Measurements from ENCODE around the gene SLC16A11. TPM values are rescaled to one million over a fixed set of nuclear protein-coding genes. Genes with fewer than 3 reads are reported as not detected.
"Not testable (repeated sequence)": the region's sequence is repeated elsewhere in the genome, so short reads cannot be mapped to it uniquely, and the experiment has no call there.

Gene SLC16A11
- total RNA-seq, 1 experiment from 2014 or later, result not detected

DNA sequence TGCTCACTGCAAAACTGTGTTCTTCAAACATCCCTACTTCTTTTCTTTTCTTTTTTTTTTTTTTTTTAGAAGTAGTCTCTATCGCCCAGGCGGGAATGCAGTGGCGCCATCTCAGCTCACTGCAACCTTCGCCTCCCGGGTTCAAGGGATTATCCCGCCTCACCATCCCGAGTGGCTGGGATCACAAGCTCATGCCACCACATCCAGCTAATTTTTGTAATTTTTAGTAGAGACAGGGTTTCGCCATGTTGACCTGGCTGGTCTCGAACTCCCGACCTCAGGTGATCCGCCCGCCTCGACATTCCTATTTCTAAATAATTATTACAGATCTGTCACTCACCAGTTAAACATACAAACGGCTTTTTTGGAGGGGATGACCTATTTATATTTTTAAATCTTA, 32.5 kb downstream of the SLC16A11 start:
- no peak for DNase-seq (ENCODE audit: low read depth)

DNA sequence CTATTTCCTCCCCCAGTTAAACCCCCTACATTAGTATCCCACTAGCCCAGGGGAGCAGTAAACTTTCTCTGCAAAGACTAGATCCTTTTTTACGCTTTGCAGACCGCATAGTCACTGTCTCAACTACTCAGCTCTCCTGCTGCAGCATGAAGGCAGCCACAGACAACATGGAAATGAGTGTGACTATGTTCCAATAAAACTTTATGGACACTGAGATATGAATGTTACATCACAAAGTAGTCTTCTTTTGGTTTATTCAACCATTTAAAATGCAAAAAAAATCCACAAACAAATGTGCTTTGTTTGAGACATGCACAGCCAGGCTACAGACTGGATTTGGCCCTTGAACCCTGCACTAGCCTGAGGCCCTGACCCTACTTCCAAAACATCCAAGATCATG, 33.4 kb downstream of the SLC16A11 start:
- DNase-seq (ENCODE audit: low read depth), result no peak

DNA sequence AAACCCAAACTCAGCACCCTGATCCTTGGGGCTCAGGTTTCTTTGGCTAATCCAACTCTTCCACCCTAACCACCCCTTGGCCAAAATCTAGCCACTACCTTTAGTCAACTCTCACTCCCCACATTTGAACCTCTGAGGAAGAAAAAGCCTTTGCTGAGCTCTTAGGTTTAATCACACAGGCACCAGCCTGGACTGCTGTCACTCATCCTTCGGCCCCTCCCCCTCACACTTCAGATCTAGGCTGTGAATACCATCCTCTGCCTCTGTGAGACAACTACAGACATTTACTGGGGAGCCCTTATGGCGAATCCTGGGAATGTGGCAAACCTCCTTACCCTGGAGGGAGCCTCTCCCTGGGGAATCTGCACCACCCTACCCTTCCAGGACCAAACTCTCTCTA, 36.7 kb downstream of the SLC16A11 start:
- DNase-seq (ENCODE audit: low read depth), result no peak

DNA sequence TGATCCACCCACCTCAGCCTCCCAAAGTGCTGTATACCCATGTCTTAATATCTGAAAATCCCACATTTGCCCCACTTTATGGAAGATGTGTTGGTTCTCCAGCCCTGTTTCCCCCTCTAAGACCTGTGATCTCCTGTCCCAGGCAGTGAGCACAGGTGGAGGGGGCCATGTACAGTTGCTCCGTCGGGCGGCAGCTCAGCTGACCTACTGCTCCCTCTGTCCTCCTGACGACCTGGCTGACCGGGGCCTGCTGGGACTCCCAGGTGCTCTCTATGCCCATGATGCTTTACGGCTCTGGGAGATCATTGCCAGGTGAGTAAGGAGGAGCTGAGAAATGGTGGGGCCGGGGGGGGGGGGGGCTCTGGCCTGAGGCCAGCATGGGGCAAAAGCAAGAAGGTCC, 38.2 kb downstream of the SLC16A11 start:
- no peak for DNase-seq (ENCODE audit: low read depth)

DNA sequence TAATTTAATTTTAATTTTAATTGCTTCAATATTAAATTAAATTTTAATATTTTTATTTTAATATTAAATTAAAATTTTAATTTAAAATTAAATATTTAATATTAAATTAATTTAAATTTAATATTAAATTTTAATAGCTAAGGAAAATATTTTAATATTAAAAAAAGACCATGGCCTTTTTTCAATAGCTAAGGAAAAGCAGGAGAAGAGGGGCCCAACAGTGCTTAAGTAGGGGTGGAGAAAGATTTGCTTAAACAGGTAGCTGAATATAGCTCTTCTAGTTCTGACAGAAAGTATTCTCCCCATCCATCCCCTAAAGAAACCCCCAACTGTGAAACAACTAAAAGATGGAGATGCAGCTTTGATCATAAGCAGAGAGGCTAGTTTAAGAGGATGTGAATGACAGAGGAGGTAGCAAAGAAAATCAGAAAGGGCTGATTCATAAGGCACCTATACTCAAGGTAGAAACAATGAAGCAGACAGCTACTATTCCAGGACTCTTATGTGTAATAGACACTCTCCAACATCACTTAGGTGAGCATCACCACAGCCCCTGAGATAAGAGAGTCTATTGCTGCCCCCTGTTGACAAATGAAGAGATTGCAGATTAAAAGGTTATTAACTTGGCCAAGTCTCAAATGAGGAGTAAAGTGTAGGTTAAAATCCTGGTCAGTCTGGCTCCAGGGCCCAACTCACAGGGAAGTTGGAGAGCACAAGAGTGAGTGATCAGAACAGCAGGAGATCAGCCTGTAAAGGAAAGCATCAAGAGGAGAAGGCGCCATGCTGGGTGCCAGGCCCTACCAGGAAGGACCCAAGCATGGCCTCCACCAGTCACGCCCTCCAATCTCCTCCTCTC, 39.3 kb downstream of the SLC16A11 start:
- peak; percentile 59 for DNase-seq (ENCODE audit: low read depth)

DNA sequence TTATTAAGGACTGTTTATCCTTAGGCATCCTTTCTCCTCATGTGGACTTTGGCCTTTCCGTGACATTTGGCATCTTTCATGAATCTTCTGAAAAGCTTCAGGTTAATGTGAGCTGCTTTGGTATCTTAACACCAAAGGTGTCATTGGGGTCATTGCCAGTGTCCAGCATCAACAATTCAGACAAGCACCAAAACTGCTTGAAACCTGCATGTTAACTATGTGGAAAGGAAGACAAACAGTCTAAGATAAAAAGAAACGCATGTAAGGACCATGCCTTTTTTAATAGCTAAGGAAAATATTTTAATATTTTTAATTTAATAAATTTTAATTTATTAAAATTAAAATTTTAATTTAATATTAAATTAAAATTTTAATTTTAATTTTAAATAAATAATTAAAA, 40.1 kb downstream of the SLC16A11 start:
- no peak for DNase-seq (ENCODE audit: low read depth)

DNA sequence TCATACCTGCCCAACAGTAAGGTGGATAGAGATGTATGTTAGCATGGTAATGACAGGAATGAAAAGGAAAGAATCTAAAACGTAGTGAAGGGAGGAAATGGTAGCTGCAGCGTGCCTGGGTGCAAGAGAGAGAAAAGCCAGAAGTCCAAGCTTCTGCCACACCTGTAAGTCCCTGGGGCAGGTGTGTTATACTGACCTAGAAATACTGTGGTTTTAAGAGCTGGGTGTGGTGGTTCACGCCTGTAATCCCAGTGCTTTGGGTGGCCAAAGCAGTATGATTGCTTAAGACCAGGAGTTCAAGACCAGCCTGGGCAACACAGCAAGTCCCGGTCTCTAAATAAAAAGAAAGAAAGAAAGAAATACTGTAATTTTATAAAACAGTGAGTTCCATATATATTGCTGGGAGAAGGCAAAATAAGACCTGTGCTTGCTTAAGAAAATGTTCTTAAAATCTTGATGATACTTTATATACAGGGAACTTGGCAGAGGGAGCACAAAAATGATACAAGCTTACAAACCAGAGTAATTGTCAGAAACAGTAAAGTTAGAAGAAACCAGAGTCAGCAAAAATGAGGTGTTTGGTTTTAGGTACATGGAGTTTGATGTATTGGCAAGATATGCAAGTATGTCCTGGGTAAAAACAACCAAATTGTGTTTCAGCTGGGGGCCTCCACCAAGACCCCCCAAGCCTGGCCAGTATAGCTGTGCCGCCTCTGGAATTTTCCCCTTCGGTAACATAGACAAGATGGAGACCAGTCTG, 41.4 kb downstream of the SLC16A11 start:
- no peak for DNase-seq (ENCODE audit: low read depth)

DNA sequence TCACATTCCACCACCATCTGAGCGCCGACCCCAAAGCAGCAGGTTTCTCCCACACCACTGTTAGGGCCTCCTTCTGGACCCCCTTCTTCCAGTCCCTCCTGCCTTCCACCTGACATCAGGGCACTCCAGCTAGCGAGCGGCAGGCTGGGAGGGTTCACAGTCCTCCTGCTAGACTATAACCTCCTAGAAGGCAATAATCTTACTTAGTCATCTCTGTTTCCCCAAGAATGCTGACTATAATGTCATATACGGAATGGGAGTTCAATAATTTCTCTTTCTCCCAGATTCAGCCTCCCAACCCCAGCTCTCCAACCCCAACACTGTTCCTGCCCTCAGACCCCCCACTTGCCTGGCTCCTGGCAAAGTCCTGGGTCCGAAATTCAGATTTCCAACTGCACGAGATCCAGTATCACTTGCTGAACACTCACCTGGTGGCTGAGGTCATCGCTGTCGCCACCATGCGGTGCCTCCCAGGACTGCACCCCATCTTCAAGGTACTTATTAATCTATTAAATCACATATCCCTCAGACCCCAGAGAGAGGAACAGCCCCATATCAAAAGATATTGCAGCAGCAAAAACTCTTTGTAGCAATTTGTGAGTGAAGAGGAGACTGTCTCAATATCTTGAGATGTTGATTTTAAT, 42.5 kb downstream of the SLC16A11 start:
- no peak for DNase-seq (ENCODE audit: low read depth)

DNA sequence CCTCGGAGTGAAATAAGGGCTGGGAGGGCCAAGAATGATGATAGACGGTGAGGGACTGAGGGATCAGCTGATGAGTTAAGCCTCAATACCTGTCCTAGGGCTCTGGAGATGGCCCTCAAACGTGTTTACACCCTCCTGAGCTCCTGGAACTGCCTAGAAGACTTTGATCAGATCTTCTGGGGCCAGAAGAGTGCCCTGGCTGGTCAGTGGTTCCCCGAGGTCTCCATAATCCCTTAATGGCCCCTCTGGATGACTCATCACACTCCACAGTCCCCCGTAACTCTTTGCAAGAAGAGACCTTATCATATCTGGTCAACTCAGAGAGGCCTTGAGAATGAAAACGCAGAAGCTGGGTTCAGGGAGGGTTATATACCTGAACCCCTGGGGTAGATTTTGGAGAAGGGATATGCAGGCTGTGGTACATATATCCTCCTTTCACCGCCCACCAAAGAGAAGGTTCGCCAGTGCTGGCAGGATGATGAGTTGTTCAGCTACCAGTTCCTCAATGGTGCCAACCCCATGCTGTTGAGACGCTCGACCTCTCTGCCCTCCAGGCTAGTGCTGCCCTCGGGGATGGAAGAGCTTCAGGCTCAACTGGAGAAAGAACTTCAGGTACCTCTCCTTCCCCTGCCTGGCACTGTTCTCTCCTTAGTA, 44.9 kb downstream of the SLC16A11 start:
- no peak for DNase-seq (ENCODE audit: low read depth)

DNA sequence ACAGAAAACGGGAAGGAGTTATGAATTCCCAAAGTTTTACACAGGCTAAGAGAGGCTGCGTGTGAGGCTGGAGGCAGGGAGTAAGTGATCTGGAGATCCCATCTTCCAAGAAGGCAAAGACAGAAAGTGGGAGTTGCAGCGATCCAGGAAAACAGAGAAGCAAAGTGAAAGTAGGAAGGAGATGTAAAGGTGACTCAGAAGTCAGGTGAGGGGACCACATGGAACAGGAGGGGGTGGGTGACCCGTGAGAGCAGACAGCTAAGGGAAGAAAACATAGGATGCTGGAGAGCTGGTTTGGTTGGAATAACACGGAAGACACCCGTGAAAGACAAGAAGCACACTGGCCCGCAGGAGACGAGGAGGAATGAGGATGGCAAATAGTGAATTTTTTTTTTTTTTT, 46.7 kb downstream of the SLC16A11 start:
- no peak for DNase-seq (ENCODE audit: low read depth)

DNA sequence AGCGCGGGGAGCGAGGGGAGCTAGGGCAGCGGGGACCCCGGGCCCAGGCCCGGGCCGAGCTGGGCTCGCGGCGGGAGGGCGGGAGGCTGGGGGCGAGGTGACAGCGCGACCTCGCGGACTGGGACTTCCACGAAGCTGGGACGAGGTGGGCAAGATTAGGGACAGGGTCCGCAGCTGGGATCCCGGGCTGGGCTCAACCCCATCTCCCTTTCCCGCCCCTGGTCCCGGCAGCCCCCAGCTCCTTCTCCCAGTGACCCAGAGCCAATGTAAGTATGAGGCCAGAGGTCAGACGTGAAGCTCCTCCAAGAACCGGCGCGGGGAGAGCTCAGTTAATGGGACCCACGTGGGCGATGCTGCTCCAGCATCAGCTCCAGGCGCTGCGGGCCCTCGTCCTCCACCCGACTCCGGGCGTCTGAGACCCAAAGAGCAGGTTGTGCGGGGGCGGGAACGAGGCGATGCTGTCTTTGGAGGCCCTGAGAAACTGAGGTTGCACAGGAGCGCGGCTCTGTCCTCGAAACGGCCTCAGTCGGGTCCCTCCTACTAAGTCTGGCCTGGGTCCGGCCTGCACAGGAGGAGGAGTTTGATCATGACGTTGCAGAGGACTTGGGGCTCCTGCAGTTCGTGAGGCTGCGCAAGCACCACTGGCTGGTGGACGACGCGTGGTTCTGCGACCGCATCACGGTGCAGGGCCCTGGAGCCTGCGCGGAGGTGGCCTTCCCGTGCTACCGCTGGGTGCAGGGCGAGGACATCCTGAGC, 47.5 kb downstream of the SLC16A11 start:
- DNase-seq (ENCODE audit: low read depth), result no peak

DNA sequence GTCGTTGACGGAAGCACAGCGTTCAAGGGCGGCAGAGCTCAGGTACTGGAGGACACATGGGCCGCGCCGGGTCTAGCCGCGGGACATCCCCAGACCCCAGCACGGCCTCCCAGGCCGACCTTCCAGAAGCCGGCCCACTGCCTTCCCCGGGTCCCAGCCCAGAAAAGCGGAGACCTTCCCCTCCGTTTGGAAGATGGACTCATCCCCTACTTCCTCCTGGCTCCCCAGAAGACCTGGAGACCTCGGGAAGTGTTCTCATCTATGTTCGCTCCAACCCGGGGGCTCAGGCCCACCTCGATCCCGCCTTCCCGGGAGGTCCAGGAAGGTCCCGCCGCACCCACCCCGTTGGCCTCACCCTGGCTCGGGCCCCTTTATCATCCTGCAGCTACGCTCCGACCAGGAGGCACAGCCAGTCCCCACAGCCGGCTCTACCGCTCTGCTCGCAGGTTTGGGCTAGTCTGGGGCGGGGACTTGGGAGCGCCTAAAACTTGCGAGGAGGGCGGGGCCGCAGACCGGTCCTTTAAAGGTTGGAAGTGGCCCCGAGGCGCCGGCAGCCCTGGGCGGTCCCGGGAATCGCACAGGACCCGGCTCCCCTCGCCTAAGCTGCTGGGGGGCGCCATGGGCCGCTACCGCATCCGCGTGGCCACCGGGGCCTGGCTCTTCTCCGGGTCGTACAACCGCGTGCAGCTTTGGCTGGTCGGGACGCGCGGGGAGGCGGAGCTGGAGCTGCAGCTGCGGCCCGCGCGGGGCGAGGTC, 48.2 kb downstream of the SLC16A11 start, which contains the start of gene ALOX12:
ALOX12 (plus strand) TSS at position 550 of the 756 bp plus-strand sequence; CDS start at position 619, 69 bp downstream.
- DNase-seq (ENCODE audit: low read depth), result no peak

DNA sequence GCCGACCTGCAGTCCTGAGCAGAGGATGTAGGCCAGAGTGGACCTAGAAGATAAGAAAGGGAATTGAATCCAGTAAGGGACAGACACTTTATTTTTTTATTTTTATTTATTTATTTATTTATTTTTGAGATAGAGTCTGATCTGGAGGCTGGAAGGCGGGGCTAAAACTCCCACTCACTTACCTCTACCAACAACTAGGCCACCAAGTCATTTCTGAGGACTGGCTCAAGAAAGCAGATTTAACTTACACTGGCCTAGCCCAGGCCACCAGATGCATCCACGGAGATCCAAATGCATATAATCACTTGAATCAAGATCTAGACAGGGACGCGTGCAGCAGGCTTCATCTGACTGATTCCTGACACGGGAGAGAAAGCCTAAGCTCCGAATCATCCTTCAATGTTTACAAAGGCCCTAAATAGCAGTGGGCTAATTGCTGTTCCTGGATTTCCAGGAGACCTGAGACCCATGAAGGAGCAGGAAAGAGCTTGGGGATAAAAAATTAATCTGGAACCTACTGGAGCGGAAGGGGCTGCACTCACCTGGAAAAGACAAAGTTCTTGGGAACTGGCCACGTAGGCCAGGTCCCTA, 49.1 kb downstream of the SLC16A11 start:
- no peak for DNase-seq (ENCODE audit: low read depth)

DNA sequence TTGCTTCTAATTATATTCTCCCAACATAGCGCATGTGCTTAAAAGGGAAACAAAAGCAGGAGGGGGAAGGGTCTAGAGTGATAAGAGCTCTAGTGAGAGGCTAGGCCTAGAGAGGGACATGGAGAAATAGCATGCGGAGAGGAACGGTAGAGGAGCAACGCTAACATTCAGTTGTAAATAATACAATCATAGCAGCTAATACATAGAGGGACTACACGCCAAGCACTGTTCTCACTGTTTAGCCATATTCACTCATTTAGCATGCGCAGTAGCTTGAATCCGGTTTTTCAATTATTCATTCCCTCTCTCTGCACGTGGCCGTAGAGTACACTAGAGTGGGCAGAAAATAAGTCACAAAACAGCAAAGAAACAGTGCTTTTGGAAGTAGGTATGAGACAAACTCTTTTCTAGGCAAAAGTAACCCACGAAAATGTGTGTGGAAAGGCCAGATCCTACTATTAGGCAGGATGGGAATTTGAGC, 49.7 kb downstream of the SLC16A11 start:
- no peak for DNase-seq (ENCODE audit: low read depth)

DNA sequence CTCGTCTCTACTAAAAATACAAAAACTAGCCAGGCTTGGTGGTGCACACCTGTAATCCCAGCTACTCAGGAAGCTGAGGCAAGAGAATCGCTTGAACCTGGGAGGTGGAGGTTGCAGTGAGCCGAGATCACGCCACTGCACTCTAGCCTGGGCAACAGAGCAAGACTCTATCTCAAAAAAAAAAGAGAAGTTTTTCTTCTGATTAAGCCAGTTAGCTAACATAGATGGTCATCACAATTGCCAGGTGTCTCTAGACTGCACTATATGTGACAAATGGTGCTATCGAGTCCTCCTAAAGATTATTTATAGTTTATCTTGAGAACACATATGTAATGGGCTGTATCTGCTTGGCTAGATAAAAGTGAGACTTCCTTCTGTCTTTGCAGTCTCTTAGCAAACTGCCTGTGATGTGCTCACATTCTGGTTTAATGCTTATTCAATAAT, 50.3 kb downstream of the SLC16A11 start:
- not testable (repeated sequence) for DNase-seq (ENCODE audit: low read depth)

Measured in RPMI7951 (cell line).